Fibroblast of lung (primary cell): ENCODE measurements around the gene CAMTA1.

ENCODE experiments used
- EZH2 ChIP-seq: IDR thresholded peaks from 2 replicates; pipeline ENCODE4 v1.5.1; 2012; ENCODE audit warnings: low read length, control low read depth, mild to moderate bottlenecking; ENCODE audit errors: missing control alignments
- TF ChIP-seq, protein P1 (sequence below), 2 donors: IDR thresholded peaks in 1 of 2; conservative IDR thresholded peaks in 1 of 2; 1 replicate in 1 of 2; 2 replicates in 1 of 2; pipeline ENCODE4 v1.5.1; 2011 to 2012; ENCODE audit warnings: low read length in 2 of 2, control low read depth in 1 of 2, inconsistent platforms in 1 of 2, low read depth in 1 of 2, mild to moderate bottlenecking in 1 of 2

DNA sequence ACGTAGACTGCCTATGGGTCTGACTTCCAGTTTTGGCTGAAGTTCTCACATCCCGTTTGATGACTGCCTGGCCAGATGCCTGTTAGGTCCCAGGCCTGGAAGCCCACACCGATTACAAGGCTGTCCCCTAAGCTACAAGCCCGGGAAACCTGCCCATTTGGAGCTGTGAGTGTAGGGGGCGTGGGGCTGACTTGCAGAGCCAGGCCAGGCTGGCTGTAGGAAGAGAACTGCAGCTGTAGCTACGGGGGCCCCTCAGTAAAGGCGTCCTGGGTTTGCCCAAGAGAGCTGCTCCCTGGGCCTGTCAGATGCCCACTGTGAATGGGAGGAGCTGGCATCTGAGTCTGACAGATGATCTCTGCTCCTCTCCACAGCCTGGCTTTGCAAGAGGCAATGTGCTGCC, 199.7 kb downstream of the CAMTA1 start:
- TF ChIP-seq EZH2: no peak
- TF ChIP-seq, protein P1, sequence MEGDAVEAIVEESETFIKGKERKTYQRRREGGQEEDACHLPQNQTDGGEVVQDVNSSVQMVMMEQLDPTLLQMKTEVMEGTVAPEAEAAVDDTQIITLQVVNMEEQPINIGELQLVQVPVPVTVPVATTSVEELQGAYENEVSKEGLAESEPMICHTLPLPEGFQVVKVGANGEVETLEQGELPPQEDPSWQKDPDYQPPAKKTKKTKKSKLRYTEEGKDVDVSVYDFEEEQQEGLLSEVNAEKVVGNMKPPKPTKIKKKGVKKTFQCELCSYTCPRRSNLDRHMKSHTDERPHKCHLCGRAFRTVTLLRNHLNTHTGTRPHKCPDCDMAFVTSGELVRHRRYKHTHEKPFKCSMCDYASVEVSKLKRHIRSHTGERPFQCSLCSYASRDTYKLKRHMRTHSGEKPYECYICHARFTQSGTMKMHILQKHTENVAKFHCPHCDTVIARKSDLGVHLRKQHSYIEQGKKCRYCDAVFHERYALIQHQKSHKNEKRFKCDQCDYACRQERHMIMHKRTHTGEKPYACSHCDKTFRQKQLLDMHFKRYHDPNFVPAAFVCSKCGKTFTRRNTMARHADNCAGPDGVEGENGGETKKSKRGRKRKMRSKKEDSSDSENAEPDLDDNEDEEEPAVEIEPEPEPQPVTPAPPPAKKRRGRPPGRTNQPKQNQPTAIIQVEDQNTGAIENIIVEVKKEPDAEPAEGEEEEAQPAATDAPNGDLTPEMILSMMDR (conservative IDR thresholded peaks at IDR 0.05 in 1 of 2, IDR thresholded peaks at IDR 0.05 in 1 of 2; ENCODE audit: low read depth in 1 of 2, low read length in 2 of 2): no peak
